ENCODE measurements around the gene EIF4B. TPM values are rescaled to one million over a fixed set of nuclear protein-coding genes. Genes with fewer than 3 reads are reported as not detected.

EIF4B gene
- total RNA-seq, 1 donor from 2014 or later, result 336 TPM

- TF ChIP-seq CTCF (IDR thresholded peaks at IDR 0.05), result no peak
- peaks cover 24% of the 10 kb centered on the region for H3K36me3 Mint-ChIP-seq (ENCODE audit: low read depth)
- DNase-seq (ENCODE audit: low spot score), result peak; percentile 64
- H3K9me3 Mint-ChIP-seq (ENCODE audit: low read depth), result no peaks in the 10 kb centered on the region
- H3K27me3 Mint-ChIP-seq (ENCODE audit: low read depth), result no peaks in the 10 kb centered on the region
- H3K27ac Mint-ChIP-seq (ENCODE audit: unreplicated experiment), result peak overlapping the region; percentile 97
- peaks cover 79% of the 10 kb centered on the region for H3K4me1 Mint-ChIP-seq (ENCODE audit: low read depth)
- no peak overlapping the region for H3K4me3 Mint-ChIP-seq (ENCODE audit: unreplicated experiment)
Measured at GRCh38 chr12:53065470-53065869, 59.2 kb downstream of the EIF4B start.

- H3K9me3 Mint-ChIP-seq (ENCODE audit: low read depth), result no peaks in the 10 kb centered on the region
- peak; percentile 96 for TF ChIP-seq CTCF (IDR thresholded peaks at IDR 0.05)
- H3K27ac Mint-ChIP-seq (ENCODE audit: unreplicated experiment), result peak overlapping the region; percentile 97
- no peak overlapping the region for H3K4me3 Mint-ChIP-seq (ENCODE audit: unreplicated experiment)
- H3K27me3 Mint-ChIP-seq (ENCODE audit: low read depth), result no peaks in the 10 kb centered on the region
- peaks cover 80% of the 10 kb centered on the region for H3K4me1 Mint-ChIP-seq (ENCODE audit: low read depth)
- peak; percentile 82 for DNase-seq (ENCODE audit: low spot score)
- peaks cover 27% of the 10 kb centered on the region for H3K36me3 Mint-ChIP-seq (ENCODE audit: low read depth)
Measured at GRCh38 chr12:53065975-53066931, 60.0 kb downstream of the EIF4B start.

- Mint-ChIP-seq H3K4me3 (ENCODE audit: unreplicated experiment) (no peak overlapping the region), H3K27ac (ENCODE audit: unreplicated experiment) (peak overlapping the region; percentile 36), H3K27me3 (ENCODE audit: low read depth) (no peaks in the 10 kb centered on the region), H3K9me3 (ENCODE audit: low read depth) (no peaks in the 10 kb centered on the region), H3K36me3 (ENCODE audit: low read depth) (peaks cover 22% of the 10 kb centered on the region), H3K4me1 (ENCODE audit: low read depth) (peaks cover 81% of the 10 kb centered on the region)
- DNase-seq (ENCODE audit: low spot score), result no peak
- no peak for TF ChIP-seq CTCF (IDR thresholded peaks at IDR 0.05)
Measured at GRCh38 chr12:53067074-53067992, 61.1 kb downstream of the EIF4B start.

- no peak overlapping the region for H3K4me3 Mint-ChIP-seq (ENCODE audit: unreplicated experiment)
- TF ChIP-seq CTCF (IDR thresholded peaks at IDR 0.05), result no peak
- no peaks in the 10 kb centered on the region for H3K9me3 Mint-ChIP-seq (ENCODE audit: low read depth)
- H3K4me1 Mint-ChIP-seq (ENCODE audit: low read depth), result peaks cover 79% of the 10 kb centered on the region
- peaks cover 27% of the 10 kb centered on the region for H3K36me3 Mint-ChIP-seq (ENCODE audit: low read depth)
- DNase-seq (ENCODE audit: low spot score), result peak; percentile 82
- H3K27ac Mint-ChIP-seq (ENCODE audit: unreplicated experiment), result no peak overlapping the region
- no peaks in the 10 kb centered on the region for H3K27me3 Mint-ChIP-seq (ENCODE audit: low read depth)
Measured at GRCh38 chr12:53067993-53068770, 61.9 kb downstream of the EIF4B start.
